Measurements from ENCODE around the gene FBXO47.

Gene FBXO47

DNA sequence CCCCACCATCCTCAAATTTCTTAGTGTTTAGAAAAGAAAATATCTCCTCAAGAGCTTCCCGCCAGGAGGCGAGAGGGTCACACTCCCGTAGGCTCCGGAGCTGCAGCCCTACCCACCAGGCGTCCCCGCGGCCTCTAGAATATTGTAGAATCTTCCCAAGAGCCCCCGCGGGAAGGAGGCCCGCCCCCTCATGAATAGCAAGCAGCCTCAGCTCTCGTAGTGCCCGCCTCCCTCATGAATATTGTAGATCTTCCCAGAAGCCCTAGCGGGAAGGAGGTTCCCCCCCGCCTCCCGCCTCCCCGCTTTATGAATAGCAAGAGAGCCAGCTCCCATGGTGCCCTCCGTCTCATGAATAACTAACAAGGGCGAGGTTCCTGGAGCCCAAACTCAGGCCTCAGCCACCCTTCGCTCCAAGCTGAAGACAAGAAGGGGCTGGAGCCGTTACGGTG, at the start of gene FBXO47:
TSS of gene FBXO47 (minus strand) at position 114 of the 449 bp plus-strand sequence. CDS start 4,378 bp downstream, outside the sequence.
- DNase-seq, result peak; percentile 85

DNA sequence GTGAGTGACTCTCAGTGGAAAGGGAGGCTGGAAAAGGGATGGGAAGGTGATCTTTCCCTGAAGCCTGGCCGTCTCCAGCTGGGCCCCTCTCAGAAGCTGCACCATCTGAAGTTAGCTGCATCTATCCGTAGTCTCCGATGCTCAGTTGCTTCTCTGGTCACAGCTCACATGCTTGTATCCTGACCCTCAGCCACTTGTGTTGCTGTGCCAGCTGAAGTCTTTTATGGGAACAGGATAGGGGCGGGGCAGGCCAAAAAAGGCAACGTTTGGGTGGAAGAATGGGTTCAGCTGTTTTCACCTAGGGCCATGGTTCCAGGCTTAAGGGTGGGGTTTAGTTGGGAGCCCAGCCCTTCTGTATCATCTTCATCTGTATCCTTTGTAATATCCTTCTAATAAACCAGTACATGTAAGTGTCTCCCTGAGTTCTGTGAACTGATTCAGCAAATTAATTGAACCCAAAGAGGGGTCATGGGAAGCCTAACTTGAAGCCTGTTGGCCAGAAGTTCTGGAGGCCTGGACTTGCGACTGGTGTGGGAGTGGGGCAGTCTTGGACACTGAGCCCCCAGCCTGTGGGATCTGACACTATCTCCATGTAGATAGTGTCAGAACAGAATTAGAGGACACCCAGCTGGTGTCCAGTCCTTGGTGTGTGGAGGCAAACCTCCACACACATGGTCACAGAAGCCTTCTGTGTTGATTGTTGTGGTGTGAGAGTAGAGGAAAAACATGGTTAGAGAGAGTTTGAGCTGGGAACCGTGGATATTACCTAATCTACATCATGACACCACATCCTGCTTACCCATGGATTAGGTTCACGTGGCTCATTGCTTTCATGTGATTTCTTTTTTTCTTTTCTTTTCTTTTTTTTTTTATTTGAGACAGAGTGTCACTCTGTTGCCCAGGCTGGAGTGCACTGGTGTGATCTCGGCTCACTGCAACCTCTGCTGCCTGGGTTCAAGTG, 49.3 kb upstream of the FBXO47 start:
- no peak for DNase-seq

GRCh38 chr17:39015546-39015935, 48.3 kb upstream of the FBXO47 start:
- no peak for DNase-seq

DNA sequence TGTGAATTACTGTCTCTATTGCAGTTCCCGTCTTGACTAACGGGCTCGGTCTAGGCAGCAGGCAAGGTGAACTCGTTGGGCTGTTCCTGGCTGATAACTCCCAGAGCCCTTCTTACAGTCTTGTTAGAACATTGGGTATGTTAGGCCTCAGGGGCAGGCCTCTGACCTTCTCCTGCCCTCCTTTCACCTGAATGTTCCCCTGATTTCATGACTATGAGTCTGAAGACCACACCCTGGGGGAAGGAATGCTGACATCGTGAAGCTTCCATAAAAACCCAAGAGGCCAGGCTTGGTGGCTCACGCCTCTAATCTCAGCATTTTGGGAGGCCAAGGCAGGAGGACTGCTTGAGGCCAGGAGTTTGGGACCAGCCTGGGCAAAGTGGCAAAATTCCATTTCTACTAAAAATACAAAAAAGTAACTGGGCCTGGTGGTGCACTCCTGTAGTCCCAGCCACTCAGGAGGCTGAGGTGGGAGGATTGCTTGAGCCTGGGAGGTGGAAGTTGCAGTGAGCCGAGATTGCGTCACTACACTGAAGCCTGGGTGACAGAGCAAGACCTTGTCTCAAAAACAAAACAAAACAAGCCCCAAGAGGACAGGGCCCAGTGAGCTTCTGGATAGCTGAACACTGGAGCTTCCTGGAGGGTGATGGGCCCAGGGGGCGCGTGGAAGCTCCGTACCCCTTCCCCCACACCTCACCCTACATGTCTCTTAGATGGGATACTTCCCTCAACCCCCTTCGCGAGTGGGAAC, 47.8 kb upstream of the FBXO47 start:
- DNase-seq, result no peak

DNA sequence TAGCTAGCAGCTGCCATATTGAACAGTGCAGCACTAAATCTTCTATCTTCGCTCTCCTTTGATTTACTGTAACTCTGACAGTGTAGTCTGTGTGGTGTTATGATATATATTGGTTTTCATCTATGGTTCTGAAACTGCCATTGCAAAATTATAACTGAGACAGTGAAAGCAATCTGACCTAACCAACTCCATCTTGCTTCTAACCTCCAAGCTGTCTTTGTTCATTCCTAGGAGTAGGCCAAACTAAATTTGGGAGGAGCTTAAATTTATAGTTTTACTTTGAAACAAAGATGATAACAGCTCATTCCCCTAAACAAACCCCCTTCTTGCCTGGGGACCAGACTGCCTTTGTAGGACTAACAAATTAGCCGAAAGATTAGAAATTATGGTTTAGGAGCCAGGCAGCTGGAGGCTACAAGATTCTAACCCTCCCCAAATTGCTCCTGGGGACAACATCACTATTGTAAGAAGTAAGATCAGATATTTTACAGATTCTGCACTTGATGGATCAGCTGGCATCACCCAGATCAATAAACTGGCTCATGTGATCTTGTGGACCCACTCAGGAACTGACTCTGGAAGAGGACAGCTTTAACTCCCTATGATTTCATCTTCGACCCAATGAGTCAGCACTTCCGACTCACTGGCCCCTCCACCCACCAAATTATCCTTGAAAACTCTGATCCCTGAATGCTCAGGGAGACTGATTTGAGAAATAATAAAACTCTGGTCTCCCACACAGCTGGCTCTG, 47.0 kb upstream of the FBXO47 start:
- DNase-seq, result no peak

DNA sequence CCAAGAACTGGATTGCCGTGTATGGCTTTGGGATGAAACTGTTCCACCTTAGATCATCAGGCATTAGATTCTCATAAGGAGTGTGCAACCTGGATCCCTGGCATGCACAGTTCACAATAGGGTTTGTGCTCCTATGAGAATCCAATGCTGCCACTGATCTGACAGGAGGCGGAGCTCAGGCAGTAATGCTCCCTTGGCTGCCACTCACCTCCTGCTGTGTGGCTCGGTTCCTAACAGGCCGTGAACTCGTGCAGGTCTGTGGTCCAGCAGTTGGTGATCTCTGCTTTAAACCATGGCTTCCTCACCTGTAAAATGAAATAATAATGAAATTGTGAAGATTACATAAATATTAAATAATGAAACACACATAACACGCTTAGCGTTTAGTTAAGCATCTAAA, 45.5 kb upstream of the FBXO47 start:
- DNase-seq, result no peak

GRCh38 chr17:39011907-39012468, 44.8 kb upstream of the FBXO47 start:
- no peak for DNase-seq

DNA sequence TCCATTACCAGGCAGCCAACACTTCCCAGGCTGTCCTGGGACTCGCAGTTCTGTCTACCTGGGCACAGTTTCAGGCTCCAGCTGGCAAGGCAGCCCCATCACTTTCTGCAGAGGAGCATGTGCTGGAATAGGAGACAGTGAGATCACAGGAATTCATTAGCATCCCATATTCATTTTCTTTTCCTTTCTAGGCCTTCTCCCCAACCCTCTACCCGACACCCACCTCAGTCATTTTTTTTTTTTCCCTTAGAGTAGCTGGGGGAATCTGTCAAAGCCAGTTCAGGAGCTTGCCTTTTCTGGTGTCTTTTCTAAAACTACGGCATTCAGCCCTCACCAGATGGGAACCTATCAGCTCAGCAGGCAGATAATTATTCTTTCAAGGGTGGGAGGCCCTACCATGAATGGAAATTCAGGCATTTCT, 42.4 kb upstream of the FBXO47 start:
- DNase-seq, result no peak

GRCh38 chr17:39008633-39009032, 41.4 kb upstream of the FBXO47 start:
- DNase-seq, result no peak

DNA sequence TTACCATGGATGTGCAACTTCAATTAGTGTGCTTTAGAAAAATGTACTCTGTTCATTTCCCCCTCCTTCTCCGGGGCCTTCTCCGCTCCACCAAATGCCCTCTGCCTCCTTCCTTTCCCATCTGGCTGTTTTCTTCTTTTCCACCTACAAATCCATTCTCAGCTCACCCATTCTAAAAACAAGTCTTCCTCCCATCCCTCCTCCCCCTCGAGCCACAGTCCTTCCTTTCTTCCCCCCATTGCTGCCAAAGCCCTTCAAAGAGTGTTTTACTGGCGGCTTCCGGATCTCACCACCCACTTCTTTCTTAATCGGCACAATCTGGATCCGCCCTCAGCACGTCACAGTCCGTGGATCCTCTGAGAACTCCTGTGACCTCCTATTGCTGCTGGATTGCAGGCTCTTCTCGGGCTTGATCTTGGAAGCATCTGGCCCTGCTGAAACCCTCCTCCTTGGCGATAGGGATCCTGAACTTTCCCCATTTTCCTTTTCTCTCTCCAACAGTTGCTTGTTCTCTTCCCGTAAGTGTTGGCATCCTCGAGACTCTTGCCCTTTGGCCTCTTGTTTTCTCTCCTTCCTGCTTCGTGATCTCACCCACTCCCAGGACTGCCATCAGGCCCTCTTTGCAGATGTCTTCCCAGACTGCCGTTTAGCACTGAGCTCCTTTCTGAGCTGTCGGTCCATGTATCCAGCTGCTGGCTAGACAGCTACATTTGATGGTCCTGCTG, 36.0 kb upstream of the FBXO47 start:
- DNase-seq, result peak; percentile 69

DNA sequence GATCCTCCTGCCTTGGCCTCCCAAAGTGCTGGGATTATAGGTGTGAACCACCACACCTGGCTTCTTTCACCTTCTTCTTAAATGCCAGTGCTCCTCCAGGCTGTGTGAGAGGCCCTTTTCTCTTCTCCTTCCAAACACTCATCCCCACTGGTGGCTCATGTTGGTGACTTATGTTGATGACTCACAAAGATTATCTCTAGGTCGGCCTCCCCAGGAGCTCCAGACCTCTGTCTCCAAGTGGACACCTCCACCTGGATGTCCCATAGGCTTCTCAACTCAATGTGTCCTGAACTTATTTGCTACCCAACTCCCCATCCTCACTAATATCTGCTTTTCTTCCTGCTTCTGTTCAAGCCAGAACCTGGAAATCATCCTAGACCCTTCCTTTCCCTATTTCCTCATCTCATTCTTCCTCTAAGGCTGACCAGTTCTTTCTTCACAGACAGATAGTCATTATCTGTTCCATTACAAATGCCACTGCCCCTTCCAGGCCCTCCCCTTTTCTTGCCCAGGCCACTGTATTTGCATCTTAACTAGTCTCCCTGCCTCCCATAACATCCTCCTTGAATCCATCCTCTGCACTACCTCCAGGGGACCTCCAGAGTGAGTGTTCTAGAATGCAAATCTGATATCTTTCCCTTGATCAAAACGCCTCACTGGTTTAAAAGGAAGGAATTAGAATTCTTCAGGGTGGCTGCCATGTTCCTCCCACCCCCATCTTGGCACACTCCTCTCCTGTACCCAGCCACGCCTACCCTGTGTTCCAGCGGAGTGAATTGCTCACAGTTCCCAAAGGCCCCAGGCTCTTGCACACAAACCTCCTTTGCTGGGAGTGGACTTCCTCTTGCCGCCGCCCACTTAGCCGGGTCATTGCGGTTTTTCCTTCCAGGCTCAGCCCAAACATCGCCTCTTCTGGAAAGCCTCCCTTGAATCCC, 34.8 kb upstream of the FBXO47 start:
- peak; percentile 31 for DNase-seq

- DNase-seq, result no peak
Observed at GRCh38 chr17:39000021-39000601, 32.9 kb upstream of the FBXO47 start.

DNA sequence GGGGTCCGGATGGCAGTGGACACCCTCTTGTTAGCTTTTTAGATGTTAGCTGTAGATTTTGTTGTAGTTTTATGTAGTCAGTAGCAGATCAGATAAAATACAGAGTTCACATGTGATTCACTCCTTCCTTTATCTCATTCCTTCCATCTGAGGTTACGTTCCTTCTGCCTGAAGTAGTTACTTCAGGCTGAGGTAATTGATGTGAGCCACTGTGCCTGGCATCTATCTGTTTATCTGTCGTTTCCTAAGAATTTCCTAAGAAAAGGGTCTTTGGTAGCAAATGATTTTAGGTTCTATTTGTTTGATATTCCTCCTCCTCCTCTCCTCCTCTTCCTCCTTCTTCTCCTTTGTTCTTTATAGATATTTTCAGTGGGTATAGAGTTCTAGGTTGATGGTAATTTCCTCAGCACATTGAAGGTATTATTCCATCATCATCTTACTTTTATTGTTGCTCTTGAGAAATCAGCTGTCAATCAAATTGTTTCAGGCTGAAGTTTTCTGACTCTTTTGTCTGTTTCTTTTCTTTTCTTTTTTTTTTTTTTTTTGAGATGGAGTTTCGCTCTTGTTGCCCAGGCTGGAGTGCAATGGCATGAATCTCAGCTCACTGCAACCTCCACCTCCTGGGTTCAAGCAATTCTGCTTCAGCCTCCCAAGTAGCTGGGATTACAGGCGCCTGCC, 29.6 kb upstream of the FBXO47 start:
- DNase-seq, result no peak

DNA sequence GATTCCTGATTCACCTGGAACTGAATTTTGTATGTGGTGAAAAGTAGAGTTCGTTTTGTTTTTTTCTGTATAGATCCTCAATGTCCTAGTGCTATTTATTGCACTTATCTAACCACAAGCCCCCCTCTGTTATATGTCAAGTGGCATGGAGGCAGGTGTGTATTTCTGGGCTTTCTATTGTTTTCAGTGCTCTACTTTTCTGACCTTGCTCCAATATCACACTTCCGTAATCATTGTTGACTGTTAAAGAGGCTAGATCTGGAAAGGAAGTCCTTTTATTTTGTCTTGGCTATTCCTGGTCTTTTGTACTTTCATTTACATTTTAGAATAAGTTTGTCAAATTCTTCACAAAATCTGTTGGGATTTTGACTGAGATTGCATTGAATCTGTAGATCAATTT, 26.8 kb upstream of the FBXO47 start:
- no peak for DNase-seq

DNA sequence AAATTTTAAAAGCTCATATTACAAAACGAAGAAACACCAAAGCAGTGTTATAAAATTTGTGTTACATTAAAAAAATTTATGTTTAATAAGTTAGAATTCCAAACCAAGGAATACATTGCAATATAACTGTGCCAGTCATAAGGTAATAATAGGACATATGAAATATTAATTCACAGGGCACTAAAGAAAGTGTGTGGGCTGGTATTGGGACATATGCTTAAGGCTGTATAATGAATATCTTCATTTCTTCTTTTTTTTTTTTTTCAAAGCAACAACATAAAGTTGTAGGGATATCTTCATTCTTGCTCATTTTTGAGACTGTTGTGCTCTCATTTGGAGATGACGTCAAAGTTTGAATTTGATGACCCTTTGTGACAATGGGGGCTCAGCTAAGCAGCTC, 17.5 kb upstream of the FBXO47 start:
- no peak for DNase-seq

- peak; percentile 54 for DNase-seq
Observed at GRCh38 chr17:38982858-38983746, 15.9 kb upstream of the FBXO47 start.

GRCh38 chr17:38981636-38982035, 14.4 kb upstream of the FBXO47 start:
- no peak for DNase-seq

- DNase-seq, result no peak
Observed at GRCh38 chr17:38980490-38981217, 13.5 kb upstream of the FBXO47 start.

Measured in stimulated activated CD4-positive, alpha-beta T cell treated with anti-CD3 and anti-CD28 coated beads, Interleukin-15, amount 100 ng/mL, for 24 hours (primary cell).